Keratinocyte (primary cell): ENCODE measurements around the gene MICAL1. TPM values are rescaled to one million over a fixed set of nuclear protein-coding genes. Genes with fewer than 3 reads are reported as not detected.
A peak's percentile ranks its signal among the peaks of the same experiment; 100 is the strongest.

Experiments
- DNase-seq: peaks from one replicate; pipeline ENCODE4 v3.0.0-alpha.2; 2011; ENCODE audit warnings: low read depth, missing footprints, low spot score
- FAIRE-seq: peaks from 2 replicates; lab custom pipeline; 2011; peaks lifted over from hg19 to GRCh38; lab: Jason Lieb, UNC
- H2AFZ ChIP-seq: 2 replicates; pipeline ENCODE4 v1.6.0; 2012; ENCODE audit warnings: low read length, control low read depth, inconsistent platforms; ENCODE audit not compliant: control insufficient read depth
- H3K27ac ChIP-seq: 2 replicates; pipeline ENCODE4 v1.5.1; 2011; ENCODE audit warnings: low read length; ENCODE audit not compliant: control insufficient read depth, insufficient read depth
- H3K27me3 ChIP-seq: 3 replicates; pipeline ENCODE4 v1.6.0; 2011; ENCODE audit warnings: low read length; ENCODE audit not compliant: control insufficient read depth, insufficient read depth; ENCODE audit errors: extremely low read depth
- H3K36me3 ChIP-seq, 2 experiments: 2 replicates in 1 of 2; 3 replicates in 1 of 2; pipeline ENCODE4 v1.5.1; 2011; ENCODE audit warnings: low read length in 2 of 2, mild to moderate bottlenecking in 1 of 2; ENCODE audit not compliant: control insufficient read depth in 2 of 2, insufficient read depth in 2 of 2; ENCODE audit errors: extremely low read depth in 1 of 2
- H3K4me1 ChIP-seq: 3 replicates; pipeline ENCODE4 v1.5.1; 2011; ENCODE audit warnings: low read length; ENCODE audit not compliant: control insufficient read depth, insufficient read depth; ENCODE audit errors: extremely low read depth
- H3K4me2 ChIP-seq: 3 replicates; pipeline ENCODE4 v1.6.0; 2011; ENCODE audit warnings: low read depth, low read length; ENCODE audit not compliant: control insufficient read depth, insufficient read depth; ENCODE audit errors: extremely low read depth
- H3K4me3 ChIP-seq, 3 experiments: fragments of 200-600 bp in 1 of 3; sonication (generic) in 1 of 3; 2 replicates in 2 of 3; 3 replicates in 1 of 3; pipeline ENCODE4 v1.5.1; 2011 to 2016; ENCODE audit warnings: low read length in 3 of 3, mild to moderate bottlenecking in 3 of 3, control low read depth in 2 of 3, inconsistent platforms in 1 of 3, low read depth in 1 of 3, mixed read lengths in 1 of 3, mixed run types in 1 of 3, moderate library complexity in 1 of 3; ENCODE audit not compliant: control insufficient read depth in 2 of 3, insufficient read depth in 2 of 3; ENCODE audit errors: extremely low read depth in 1 of 3
- H3K79me2 ChIP-seq: 2 replicates; pipeline ENCODE4 v1.6.0; 2012; ENCODE audit warnings: low read length; ENCODE audit not compliant: control insufficient read depth, insufficient read depth
- H3K9ac ChIP-seq: 3 replicates; pipeline ENCODE4 v1.6.0; 2011; ENCODE audit warnings: low read length; ENCODE audit not compliant: control insufficient read depth, insufficient read depth; ENCODE audit errors: extremely low read depth
- H3K9me1 ChIP-seq: 3 replicates; pipeline ENCODE4 v1.6.0; 2011; ENCODE audit warnings: low read length; ENCODE audit not compliant: control insufficient read depth, insufficient read depth; ENCODE audit errors: extremely low read depth
- H3K9me3 ChIP-seq: 2 replicates; pipeline ENCODE4 v1.5.1; 2012; ENCODE audit warnings: low read depth, low read length; ENCODE audit not compliant: control insufficient read depth
- H4K20me1 ChIP-seq: 3 replicates; pipeline ENCODE4 v1.6.0; 2011; ENCODE audit warnings: low read length; ENCODE audit not compliant: control insufficient read depth, insufficient read depth; ENCODE audit errors: extremely low read depth
- EZH2 ChIP-seq: IDR thresholded peaks from one replicate; pipeline ENCODE4 v1.6.1; 2012; ENCODE audit warnings: inconsistent platforms, mild to moderate bottlenecking, low read length, moderate library complexity
- dilution Hi-C: fragments of 300-500 bp; cut with MboI; formaldehyde crosslinking; loops from one replicate; pipeline ENCODE4 v1.7.0; 2020; ENCODE audit warnings: low sequenced_read_pairs; ENCODE audit not compliant: extremely low pct_ligation_motif_present
- polyA plus RNA-seq, 5 experiments: library from polyadenylated mRNA; depleted of rRNA in 3 of 5; stranded (reverse) in 3 of 5; stranded (forward) in 1 of 5; unstranded in 1 of 5; fragments of >200 nt; gene quantifications; 1 replicate in 1 of 5; 2 replicates in 3 of 5; 3 replicates in 1 of 5; pipeline versions ENCODE4 v1.2.1 to v1.2.3, GENCODE V29; 2011 to 2012; ENCODE audit warnings: missing spikeins in 2 of 5, low read depth in 1 of 5, low replicate concordance in 1 of 5
- TF ChIP-seq, protein P1 (sequence below), 3 experiments: IDR thresholded peaks in 1 of 3; conservative IDR thresholded peaks in 1 of 3; optimal IDR thresholded peaks in 1 of 3; 2 replicates in 2 of 3; 3 replicates in 1 of 3; pipeline versions ENCODE3 to v1.5.1; 2011; ENCODE audit warnings: low read length in 3 of 3, mild to moderate bottlenecking in 3 of 3, moderate library complexity in 2 of 3, control low read depth in 1 of 3, inconsistent platforms in 1 of 3; ENCODE audit not compliant: insufficient read depth in 2 of 3; ENCODE audit errors: extremely low read depth in 1 of 3

MICAL1 gene
- polyA plus RNA-seq, 1 donor (not counting 4 experiments of a cell fraction or from before 2014, with no cell fraction given), result 25.6 TPM

DNA sequence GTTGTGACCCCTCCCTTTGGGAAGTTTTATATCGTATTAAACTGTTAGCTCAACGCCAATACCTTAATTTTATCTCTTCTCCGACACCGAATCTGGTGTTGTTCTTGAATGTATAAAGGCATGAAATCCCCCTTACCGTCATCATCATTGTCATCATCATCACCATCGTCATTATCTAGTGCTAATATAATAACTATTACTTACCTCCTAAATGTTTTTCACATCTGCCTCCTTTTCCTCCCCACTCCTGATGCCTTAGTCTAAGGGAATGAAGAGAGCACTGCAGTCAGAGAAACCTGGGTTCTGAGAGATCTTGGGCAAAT, 28.1 kb upstream of the MICAL1 start:
- H3K79me2 ChIP-seq, result peaks cover 31% of the 10 kb centered on the region
- H3K4me3 ChIP-seq, result peak overlapping the region; percentile 4 to 58 (median 18)
- H3K36me3 ChIP-seq, result peaks cover 2 to 16% of the 10 kb centered on the region in 2 experiments
- FAIRE-seq (no peak), DNase-seq (no peak)
- H3K4me2 ChIP-seq, result peak overlapping the region; percentile 75
- dilution Hi-C loops, result no loop called here
- H3K9me1 ChIP-seq, result no peaks in the 10 kb centered on the region
- H3K27me3 ChIP-seq, result no peaks in the 10 kb centered on the region
- peaks cover 23% of the 10 kb centered on the region for H3K4me1 ChIP-seq
- H3K9ac ChIP-seq, result peak overlapping the region; percentile 14
- no peaks in the 10 kb centered on the region for H4K20me1 ChIP-seq
- peak overlapping the region; percentile 64 for H2AFZ ChIP-seq
- H3K9me3 ChIP-seq, result no peaks in the 10 kb centered on the region
- no peak overlapping the region for H3K27ac ChIP-seq
- no peak for TF ChIP-seq EZH2
- TF ChIP-seq, protein P1, sequence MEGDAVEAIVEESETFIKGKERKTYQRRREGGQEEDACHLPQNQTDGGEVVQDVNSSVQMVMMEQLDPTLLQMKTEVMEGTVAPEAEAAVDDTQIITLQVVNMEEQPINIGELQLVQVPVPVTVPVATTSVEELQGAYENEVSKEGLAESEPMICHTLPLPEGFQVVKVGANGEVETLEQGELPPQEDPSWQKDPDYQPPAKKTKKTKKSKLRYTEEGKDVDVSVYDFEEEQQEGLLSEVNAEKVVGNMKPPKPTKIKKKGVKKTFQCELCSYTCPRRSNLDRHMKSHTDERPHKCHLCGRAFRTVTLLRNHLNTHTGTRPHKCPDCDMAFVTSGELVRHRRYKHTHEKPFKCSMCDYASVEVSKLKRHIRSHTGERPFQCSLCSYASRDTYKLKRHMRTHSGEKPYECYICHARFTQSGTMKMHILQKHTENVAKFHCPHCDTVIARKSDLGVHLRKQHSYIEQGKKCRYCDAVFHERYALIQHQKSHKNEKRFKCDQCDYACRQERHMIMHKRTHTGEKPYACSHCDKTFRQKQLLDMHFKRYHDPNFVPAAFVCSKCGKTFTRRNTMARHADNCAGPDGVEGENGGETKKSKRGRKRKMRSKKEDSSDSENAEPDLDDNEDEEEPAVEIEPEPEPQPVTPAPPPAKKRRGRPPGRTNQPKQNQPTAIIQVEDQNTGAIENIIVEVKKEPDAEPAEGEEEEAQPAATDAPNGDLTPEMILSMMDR (optimal IDR thresholded peaks at IDR 0.05 in 1 of 3, IDR thresholded peaks at IDR 0.05 in 1 of 3, conservative IDR thresholded peaks at IDR 0.05 in 1 of 3; ENCODE audit: extremely low read depth in 1 of 3, insufficient read depth in 2 of 3, low read length in 3 of 3), result no peak

DNA sequence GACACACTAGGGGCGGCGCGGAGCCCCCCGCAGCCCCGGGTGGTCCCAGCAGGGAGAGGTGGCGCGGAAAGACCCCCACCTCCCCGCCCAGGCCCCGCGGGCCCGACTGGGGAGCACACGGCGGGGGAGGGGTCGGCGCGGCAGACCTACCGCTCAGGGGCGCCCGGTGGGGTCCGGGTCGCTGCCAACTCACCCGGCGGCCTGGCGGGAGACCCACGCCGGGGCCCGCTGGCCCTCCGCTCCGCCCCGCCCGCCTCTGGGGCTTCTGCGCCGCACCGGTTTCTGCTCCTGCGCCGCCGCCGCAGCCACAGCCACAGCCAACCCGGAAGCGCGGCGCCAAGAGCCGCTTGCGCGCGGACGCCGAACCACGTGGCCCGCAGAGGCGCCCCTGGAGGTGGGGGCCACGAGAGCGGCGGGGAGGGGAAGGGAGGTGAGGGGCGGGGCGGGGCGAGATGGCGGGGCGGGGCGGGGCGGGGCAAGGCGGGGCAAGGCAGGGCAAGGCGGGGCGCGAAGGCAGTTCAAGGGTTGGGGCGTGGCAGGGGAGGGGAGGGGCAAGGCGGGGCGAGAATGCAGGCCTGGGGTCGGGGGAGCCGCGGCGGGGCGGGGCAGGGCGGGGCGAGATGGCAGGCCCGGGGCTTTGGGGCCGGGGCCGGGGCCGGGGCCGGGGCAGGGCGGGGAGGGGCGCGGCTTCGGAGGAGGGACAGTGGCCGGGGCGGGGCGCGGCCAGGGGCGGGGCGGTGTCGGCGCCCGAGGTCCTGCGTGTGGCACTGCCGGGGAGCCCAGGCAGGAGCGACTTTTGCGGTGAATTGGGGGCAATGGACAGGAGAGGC, 27.5 kb upstream of the MICAL1 start, which contains the start of gene ZBTB24:
Gene ZBTB24 (minus strand): TSS at position 315 of the 830 bp plus-strand sequence. CDS start 1,193 bp downstream, outside the sequence.
- Histone ChIP-seq H2AFZ (peak within 1 kb of the TSS; percentile 64), H3K4me2 (peak within 1 kb of the TSS; percentile 85), H3K4me1 (peaks cover 26% of the 10 kb centered on the region), H3K36me3 (peaks cover 2 to 16% of the 10 kb centered on the region in 2 experiments), H3K79me2 (peaks cover 37% of the 10 kb centered on the region), H3K4me3 (peak within 1 kb of the TSS; percentile 74 to 81 (median 78)), H4K20me1 (no peaks in the 10 kb centered on the region), H3K27ac (peak within 1 kb of the TSS; percentile 60), H3K9me1 (peaks cover 3% of the 10 kb centered on the region), H3K27me3 (no peaks in the 10 kb centered on the region), H3K9me3 (no peaks in the 10 kb centered on the region), H3K9ac (peak within 1 kb of the TSS; percentile 86)
- dilution Hi-C loops, result no loop called here
- DNase-seq (peak; percentile 25), FAIRE-seq (no peak)
- TF ChIP-seq, protein P1 (optimal IDR thresholded peaks at IDR 0.05 in 1 of 3, IDR thresholded peaks at IDR 0.05 in 1 of 3, conservative IDR thresholded peaks at IDR 0.05 in 1 of 3; ENCODE audit: extremely low read depth in 1 of 3, insufficient read depth in 2 of 3, low read length in 3 of 3), result no peak
- no peak for TF ChIP-seq EZH2
